HG02885 (cell line): Measurements from ENCODE around the gene SNX5.

Source experiments
- ATAC-seq: cut with Tn5 transposase; IDR thresholded peaks from one replicate; pipeline ENCODE4 v1.9.1; 2021; ENCODE audit warnings: mild to moderate bottlenecking; ENCODE audit not compliant: unreplicated experiment, poor library complexity

The SNX5 gene

GRCh38 chr20:17925141-17925939, 43.3 kb downstream of the SNX5 start:
- no peak for ATAC-seq

DNA sequence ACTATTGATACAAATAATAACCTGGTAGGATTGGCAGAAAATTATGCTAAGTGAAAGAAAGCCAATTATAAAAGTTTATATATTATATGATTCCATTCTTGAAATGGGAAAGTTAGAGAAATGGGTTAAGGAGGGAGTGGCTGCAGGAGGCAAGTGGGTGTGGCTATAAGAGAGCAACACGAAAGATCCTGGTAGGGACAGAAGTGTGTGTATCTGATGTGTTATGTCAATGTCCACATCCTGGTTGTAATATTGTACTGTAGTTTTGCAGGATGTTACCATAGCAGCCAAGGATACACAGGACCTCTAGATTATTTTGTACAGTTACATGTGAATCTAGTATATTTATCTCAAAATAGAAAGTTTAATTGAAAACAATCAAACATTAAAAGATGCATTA, 46.8 kb downstream of the SNX5 start:
- ATAC-seq, result no peak

GRCh38 chr20:17919149-17919548, 49.4 kb downstream of the SNX5 start:
- ATAC-seq, result no peak

- ATAC-seq, result no peak
Observed at GRCh38 chr20:17917832-17918618, 50.6 kb downstream of the SNX5 start.

GRCh38 chr20:17916433-17916891, 52.1 kb downstream of the SNX5 start:
- no peak for ATAC-seq

DNA sequence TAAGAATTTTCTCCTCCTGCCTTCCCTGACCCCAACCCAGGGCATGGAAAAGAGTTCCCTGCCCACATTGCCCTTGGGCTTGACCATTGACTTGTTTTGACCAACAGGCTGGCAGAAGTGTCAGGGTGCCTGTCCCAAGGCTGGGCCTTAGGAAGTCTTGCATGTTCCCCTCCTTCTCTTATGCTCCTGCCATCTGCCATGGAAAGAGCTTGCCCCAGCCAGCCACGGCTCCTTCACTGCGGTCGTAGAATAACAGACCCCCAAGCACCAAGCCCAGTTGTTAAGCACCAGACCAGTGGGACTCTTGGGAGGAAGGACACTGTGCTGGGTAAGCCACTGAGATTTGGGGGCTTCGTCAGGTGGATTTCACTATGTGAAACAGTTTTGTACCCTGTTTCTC, 53.6 kb downstream of the SNX5 start:
- no peak for ATAC-seq

GRCh38 chr20:17912916-17913315, 55.7 kb downstream of the SNX5 start:
- no peak for ATAC-seq

- ATAC-seq, result no peak
Observed at GRCh38 chr20:17911927-17912326, 56.7 kb downstream of the SNX5 start.

DNA sequence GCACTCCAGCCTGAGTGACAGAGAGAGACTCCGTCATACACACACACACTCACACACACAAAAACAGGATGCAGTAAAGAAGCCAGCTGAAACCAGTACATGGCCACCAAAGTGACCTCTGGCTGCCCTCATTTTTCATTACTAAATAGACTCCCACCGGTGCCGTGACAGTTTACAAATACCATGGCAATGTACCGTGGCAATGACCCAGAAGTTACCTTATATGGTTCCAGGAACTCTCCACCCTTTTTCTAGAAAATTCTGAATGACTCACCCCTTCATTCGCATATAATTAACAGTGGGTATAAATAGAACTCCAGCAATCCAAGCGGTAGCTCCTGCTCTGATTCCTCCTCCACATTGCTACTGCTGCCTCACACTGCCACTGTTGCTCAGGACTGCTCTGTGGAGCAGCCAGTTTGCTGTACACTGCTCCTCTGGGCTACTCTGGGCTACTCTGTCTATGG, 57.7 kb downstream of the SNX5 start:
- no peak for ATAC-seq

- ATAC-seq, result no peak
Observed at GRCh38 chr20:17909869-17910321, 58.7 kb downstream of the SNX5 start.

GRCh38 chr20:17905544-17905943, 63.0 kb downstream of the SNX5 start:
- no peak for ATAC-seq

DNA sequence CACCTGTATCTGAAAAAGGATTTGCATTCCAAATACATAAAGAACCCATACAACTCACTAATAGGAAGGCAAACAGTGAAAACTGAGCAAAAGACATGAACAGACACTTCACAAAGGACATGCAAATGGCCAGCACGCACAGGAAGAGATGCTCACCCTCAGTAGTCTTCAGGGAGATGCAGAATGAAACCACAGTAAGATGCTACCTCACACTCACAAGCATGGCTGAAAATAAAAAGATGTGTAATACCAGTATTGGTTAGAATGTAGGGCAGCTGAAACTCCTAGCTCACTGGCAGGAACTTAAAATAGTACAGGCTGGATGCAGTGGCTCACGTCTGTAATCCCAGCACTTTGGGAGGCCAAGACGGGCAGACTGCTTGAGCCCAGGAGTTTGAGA, 64.6 kb downstream of the SNX5 start:
- ATAC-seq, result peak; percentile 70

GRCh38 chr20:17902531-17903083, 66.0 kb downstream of the SNX5 start:
- no peak for ATAC-seq

DNA sequence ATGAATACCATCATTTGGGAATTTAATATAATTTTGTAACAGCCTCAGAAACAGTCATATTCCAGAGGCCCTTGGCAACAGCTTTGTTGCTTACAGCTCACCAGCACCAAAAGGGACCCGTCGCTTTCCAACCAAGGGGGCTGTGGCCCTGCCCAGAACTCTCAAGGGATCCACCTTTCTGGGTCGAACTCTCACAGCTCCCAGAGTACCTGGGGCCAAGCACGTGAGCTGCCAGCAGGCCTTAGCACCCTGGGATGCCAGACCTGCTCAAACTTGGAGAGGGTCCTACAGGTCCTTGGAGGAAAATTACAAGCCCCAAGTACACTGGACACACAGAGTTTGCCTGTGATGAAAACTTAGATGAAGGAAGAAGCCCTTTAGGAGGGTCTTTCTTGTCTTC, 66.6 kb downstream of the SNX5 start:
- ATAC-seq, result no peak

DNA sequence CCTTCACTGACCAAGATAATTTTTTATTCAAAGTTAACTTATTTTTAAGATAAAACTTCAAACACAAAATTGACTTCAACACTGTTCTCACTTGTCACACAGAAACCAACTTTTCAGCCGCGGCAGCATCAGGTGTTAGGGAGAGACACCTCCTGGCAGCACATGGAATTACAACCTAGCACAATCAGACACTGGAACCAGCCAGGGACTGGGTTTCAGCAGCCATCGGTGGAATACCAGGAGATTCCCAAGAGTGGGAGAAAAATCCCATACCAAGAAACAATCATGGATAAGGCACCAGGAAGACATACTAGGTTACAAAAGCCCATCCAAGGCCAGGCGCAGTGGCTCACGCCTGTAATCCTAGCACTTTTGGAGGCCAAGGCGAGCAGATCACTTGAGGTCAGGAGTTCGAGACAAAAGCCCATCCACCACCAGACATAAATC, 70.0 kb downstream of the SNX5 start:
- peak; percentile 34 for ATAC-seq

DNA sequence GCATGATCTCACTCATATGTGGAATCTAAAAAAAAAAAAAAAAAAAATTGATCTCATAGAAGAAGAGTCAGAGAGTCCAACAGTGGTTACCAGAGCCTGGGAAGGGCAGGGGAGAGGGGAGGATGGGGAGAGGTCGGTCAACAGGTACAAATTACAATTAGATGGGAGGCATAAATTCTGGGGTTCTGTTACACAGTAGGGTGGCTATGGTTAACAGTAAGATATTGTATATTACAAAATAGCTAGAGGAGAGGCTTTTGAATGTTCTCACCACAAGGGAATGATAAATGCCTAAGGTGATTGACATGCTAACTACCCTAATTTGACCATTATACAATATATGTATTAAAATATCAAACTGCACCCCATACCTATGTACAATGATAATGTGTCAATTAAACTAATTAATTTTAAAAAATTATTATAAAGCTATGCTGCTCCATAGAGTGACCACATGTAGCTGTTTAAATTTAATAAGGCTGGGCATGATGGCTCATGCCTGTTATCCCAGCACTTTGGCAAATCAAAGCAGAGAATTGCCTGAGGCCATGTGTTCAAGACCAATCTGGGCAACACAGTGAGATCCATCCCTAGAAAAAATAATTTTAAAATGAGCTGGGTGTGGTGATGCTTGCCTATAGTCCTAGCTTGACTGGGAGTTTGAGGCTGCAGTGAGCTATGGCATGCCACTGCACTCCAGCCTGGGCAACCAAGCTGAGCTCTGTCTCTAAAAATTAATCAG, 70.9 kb downstream of the SNX5 start:
- ATAC-seq, result no peak

DNA sequence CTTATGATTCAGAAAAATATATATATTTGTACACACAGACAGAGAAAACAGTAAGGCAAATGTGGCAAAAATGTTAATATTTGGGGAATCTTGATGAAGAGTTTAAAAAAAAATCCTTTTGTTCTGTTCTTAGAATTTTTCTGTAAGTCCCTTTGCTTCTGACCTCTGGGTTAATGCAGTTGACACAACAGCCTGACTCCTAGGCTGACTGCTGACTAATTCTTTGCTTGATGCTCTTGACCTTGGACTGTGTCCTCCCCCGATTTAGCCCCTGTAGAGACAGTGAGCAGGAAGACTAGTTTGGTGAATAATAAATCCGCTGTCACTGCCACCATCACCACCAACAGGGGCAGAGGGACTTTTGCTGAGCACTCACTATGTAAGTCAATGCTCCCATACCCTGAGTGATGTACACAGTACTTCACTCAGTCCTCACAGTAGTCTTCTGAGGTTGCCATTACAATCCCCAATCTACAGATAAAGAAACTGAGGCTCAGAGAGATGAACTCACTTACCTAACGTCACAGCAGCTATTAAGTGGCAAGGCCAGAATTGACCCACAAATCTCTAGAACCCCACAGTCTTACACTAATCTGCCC, 71.7 kb downstream of the SNX5 start:
- ATAC-seq, result peak; percentile 32

- ATAC-seq, result no peak
Observed at GRCh38 chr20:17896193-17896723, 72.3 kb downstream of the SNX5 start.

- peak; percentile 84 for ATAC-seq
Observed at GRCh38 chr20:17895641-17896171, 72.9 kb downstream of the SNX5 start.
